BJ (cell line): Measurements from ENCODE around the gene CNTN2. TPM values are rescaled to one million over a fixed set of nuclear protein-coding genes. Genes with fewer than 3 reads are reported as not detected.

Source experiments
- CTCF ChIA-PET: fragments of 350-600 bp; formaldehyde crosslinking; extraction: SDS; loops from one replicate; lab custom pipeline; 2021; ENCODE audit warnings: antibody characterized with exemption, inconsistent platforms; lab: Yijun Ruan, JAX
- POLR2A ChIA-PET: fragments of 300-600 bp; sonication (Branson Sonifier 250); formaldehyde crosslinking; extraction: SDS; loops from one replicate; lab custom pipeline; 2021; ENCODE audit warnings: antibody characterized with exemption; lab: Charles Lee
- DNase-seq: peaks from one replicate; pipeline ENCODE4 v3.0.0-alpha.2; 2011; ENCODE audit warnings: low read depth
- H3K27me3 ChIP-seq: 2 replicates; pipeline ENCODE4 v1.6.0; 2011; ENCODE audit warnings: low read length; ENCODE audit not compliant: control insufficient read depth, insufficient read depth
- H3K36me3 ChIP-seq: 2 replicates; pipeline ENCODE4 v1.5.1; 2011; ENCODE audit warnings: low read length; ENCODE audit not compliant: control insufficient read depth, insufficient read depth
- H3K4me3 ChIP-seq: 2 replicates; pipeline ENCODE4 v1.5.1; 2011; ENCODE audit warnings: low read depth, mild to moderate bottlenecking, control low read depth, low read length
- CTCF ChIP-seq: IDR thresholded peaks from 2 replicates; pipeline ENCODE4 v1.5.1; 2011; ENCODE audit warnings: low read depth, mild to moderate bottlenecking, control low read depth, inconsistent platforms, low read length, moderate library complexity; ENCODE audit not compliant: insufficient read depth
- polyA plus RNA-seq: library from polyadenylated mRNA; depleted of rRNA; stranded (reverse); fragments of >200 nt; gene quantifications from 2 replicates; pipeline ENCODE4 v1.2.3, GENCODE V29; 2011

The CNTN2 gene
- polyA plus RNA-seq, 1 experiment: not detected

- Histone ChIP-seq H3K27me3 (peaks cover 22% of the 10 kb centered on the region), H3K4me3 (no peak overlapping the region), H3K36me3 (no peaks in the 10 kb centered on the region)
- DNase-seq: no peak
- CTCF ChIA-PET: interaction anchor here (0.9 to 1.3 kb wide), 2 partner anchors 23 to 50 kb away, joined by 3 read pairs; no protein-coding TSS in a partner anchor
- POLR2A ChIA-PET: interaction anchor here (0.6 kb wide), 1 partner anchor 30 kb away, joined by 3 read pairs; no protein-coding TSS in a partner anchor
- TF ChIP-seq CTCF: no peak
These were observed 4.8 kb upstream of the CNTN2 start for GRCh38 chr1:205038132-205038786.

GRCh38 chr1:205041001-205041715 is 1.9 kb upstream of the CNTN2 start:
- no peak for TF ChIP-seq CTCF
- no peaks in the 10 kb centered on the region for H3K36me3 ChIP-seq
- DNase-seq: no peak
- CTCF ChIA-PET: interaction anchor here (0.6 to 1.4 kb wide), 4 partner anchors 13 to 74 kb away, joined by 3 read pairs; no protein-coding TSS in a partner anchor
- H3K4me3 ChIP-seq: no peak overlapping the region
- POLR2A ChIA-PET: no interaction called here
- H3K27me3 ChIP-seq: peaks cover 38% of the 10 kb centered on the region

GRCh38 chr1:205041998-205042910 is 758 bp upstream of the CNTN2 start:
- ChIA-PET POLR2A (interaction anchor here (0.6 kb wide), 1 partner anchor 32 kb away, joined by 3 read pairs; no protein-coding TSS in a partner anchor), CTCF (interaction anchor here (1.0 to 1.4 kb wide), 2 partner anchors 12 to 15 kb away, joined by 3 read pairs; no protein-coding TSS in a partner anchor)
- Histone ChIP-seq H3K4me3 (no peak overlapping the region), H3K36me3 (no peaks in the 10 kb centered on the region), H3K27me3 (peaks cover 38% of the 10 kb centered on the region)
- no peak for TF ChIP-seq CTCF
- no peak for DNase-seq

- POLR2A ChIA-PET: no interaction called here
- Histone ChIP-seq H3K36me3 (no peaks in the 10 kb centered on the region), H3K27me3 (peaks cover 45% of the 10 kb centered on the region), H3K4me3 (no peak overlapping the region)
- TF ChIP-seq CTCF: no peak
- CTCF ChIA-PET: interaction anchor here (1.9 kb wide), 1 partner anchor 18 kb away, joined by 4 read pairs; no protein-coding TSS in a partner anchor
- no peak for DNase-seq
These were observed 854 bp downstream of the CNTN2 start for GRCh38 chr1:205043866-205044265.
